Measurements from ENCODE around the gene KCTD17.

Gene KCTD17

GRCh38 chr22:37049224-37049623 lies 2.3 kb upstream of the KCTD17 start:
- H3K9ac ChIP-seq (ENCODE audit: low read length in 5 of 5), result no peak overlapping the region
- no peak overlapping the region for H3K27ac ChIP-seq (ENCODE audit: low read depth, low read length)
- no peak overlapping the region for H3K4me3 ChIP-seq (ENCODE audit: low read depth in 1 of 5, low read length in 5 of 5)
- peaks cover 0 to 22% (median 14%) of the 10 kb centered on the region in 5 donors for H3K4me1 ChIP-seq (ENCODE audit: control insufficient read depth in 5 of 5, insufficient read depth in 5 of 5, low read length in 5 of 5)
- no peaks in the 10 kb centered on the region for H3K9me3 ChIP-seq (ENCODE audit: control insufficient read depth in 5 of 5, low read length in 5 of 5)
- H3K27me3 ChIP-seq (ENCODE audit: control insufficient read depth in 5 of 5, insufficient read depth in 4 of 5, low read length in 5 of 5), result peaks cover 0 to 15% (median 10%) of the 10 kb centered on the region in 5 donors
- H3K36me3 ChIP-seq (ENCODE audit: control insufficient read depth in 5 of 5, insufficient read depth in 5 of 5, low read length in 5 of 5), result peaks cover 0 to 4% (median 0%) of the 10 kb centered on the region in 5 donors

GRCh38 chr22:37050913-37051312 lies 629 bp upstream of the KCTD17 start:
- Histone ChIP-seq H3K9me3 (ENCODE audit: control insufficient read depth in 5 of 5, low read length in 5 of 5) (no peaks in the 10 kb centered on the region), H3K4me3 (ENCODE audit: low read depth in 1 of 5, low read length in 5 of 5) (no peak overlapping the region), H3K27me3 (ENCODE audit: control insufficient read depth in 5 of 5, insufficient read depth in 4 of 5, low read length in 5 of 5) (peaks cover 0 to 15% (median 10%) of the 10 kb centered on the region in 5 donors), H3K9ac (ENCODE audit: low read length in 5 of 5) (no peak overlapping the region), H3K27ac (ENCODE audit: low read depth, low read length) (no peak overlapping the region), H3K36me3 (ENCODE audit: control insufficient read depth in 5 of 5, insufficient read depth in 5 of 5, low read length in 5 of 5) (peaks cover 0 to 15% (median 6%) of the 10 kb centered on the region in 5 donors), H3K4me1 (ENCODE audit: control insufficient read depth in 5 of 5, insufficient read depth in 5 of 5, low read length in 5 of 5) (peaks cover 0 to 22% (median 14%) of the 10 kb centered on the region in 5 donors)

GRCh38 chr22:37052386-37053309 lies 1.1 kb downstream of the KCTD17 start:
- peaks cover 0 to 22% (median 14%) of the 10 kb centered on the region in 5 donors for H3K4me1 ChIP-seq (ENCODE audit: control insufficient read depth in 5 of 5, insufficient read depth in 5 of 5, low read length in 5 of 5)
- no peaks in the 10 kb centered on the region for H3K9me3 ChIP-seq (ENCODE audit: control insufficient read depth in 5 of 5, low read length in 5 of 5)
- H3K27ac ChIP-seq (ENCODE audit: low read depth, low read length), result no peak overlapping the region
- H3K36me3 ChIP-seq (ENCODE audit: control insufficient read depth in 5 of 5, insufficient read depth in 5 of 5, low read length in 5 of 5), result peaks cover 0 to 32% (median 14%) of the 10 kb centered on the region in 5 donors
- peak overlapping the region in 4 of 5 donors; percentile 61 to 73 (median 66) for H3K4me3 ChIP-seq (ENCODE audit: low read depth in 1 of 5, low read length in 5 of 5)
- peaks cover 0 to 15% (median 10%) of the 10 kb centered on the region in 5 donors for H3K27me3 ChIP-seq (ENCODE audit: control insufficient read depth in 5 of 5, insufficient read depth in 4 of 5, low read length in 5 of 5)
- H3K9ac ChIP-seq (ENCODE audit: low read length in 5 of 5), result peak overlapping the region in 3 of 5 donors; percentile 21 to 61 (median 56)

- Histone ChIP-seq H3K4me3 (ENCODE audit: low read depth in 1 of 5, low read length in 5 of 5) (no peak overlapping the region), H3K36me3 (ENCODE audit: control insufficient read depth in 5 of 5, insufficient read depth in 5 of 5, low read length in 5 of 5) (peaks cover 0 to 40% (median 22%) of the 10 kb centered on the region in 5 donors), H3K27ac (ENCODE audit: low read depth, low read length) (no peak overlapping the region), H3K9ac (ENCODE audit: low read length in 5 of 5) (no peak overlapping the region), H3K4me1 (ENCODE audit: control insufficient read depth in 5 of 5, insufficient read depth in 5 of 5, low read length in 5 of 5) (peaks cover 0 to 22% (median 14%) of the 10 kb centered on the region in 5 donors), H3K9me3 (ENCODE audit: control insufficient read depth in 5 of 5, low read length in 5 of 5) (no peaks in the 10 kb centered on the region), H3K27me3 (ENCODE audit: control insufficient read depth in 5 of 5, insufficient read depth in 4 of 5, low read length in 5 of 5) (peaks cover 0 to 15% (median 10%) of the 10 kb centered on the region in 5 donors)
Measured at GRCh38 chr22:37053310-37054055, 1.9 kb downstream of the KCTD17 start.

GRCh38 chr22:37054056-37054395 lies 2.5 kb downstream of the KCTD17 start:
- Histone ChIP-seq H3K4me3 (ENCODE audit: low read depth in 1 of 5, low read length in 5 of 5) (no peak overlapping the region), H3K9me3 (ENCODE audit: control insufficient read depth in 5 of 5, low read length in 5 of 5) (no peaks in the 10 kb centered on the region), H3K4me1 (ENCODE audit: control insufficient read depth in 5 of 5, insufficient read depth in 5 of 5, low read length in 5 of 5) (peaks cover 0 to 22% (median 14%) of the 10 kb centered on the region in 5 donors), H3K27ac (ENCODE audit: low read depth, low read length) (no peak overlapping the region), H3K36me3 (ENCODE audit: control insufficient read depth in 5 of 5, insufficient read depth in 5 of 5, low read length in 5 of 5) (peaks cover 0 to 45% (median 25%) of the 10 kb centered on the region in 5 donors), H3K27me3 (ENCODE audit: control insufficient read depth in 5 of 5, insufficient read depth in 4 of 5, low read length in 5 of 5) (peaks cover 0 to 15% (median 10%) of the 10 kb centered on the region in 5 donors), H3K9ac (ENCODE audit: low read length in 5 of 5) (no peak overlapping the region)

- peaks cover 0 to 15% (median 10%) of the 10 kb centered on the region in 5 donors for H3K27me3 ChIP-seq (ENCODE audit: control insufficient read depth in 5 of 5, insufficient read depth in 4 of 5, low read length in 5 of 5)
- peaks cover 0 to 22% (median 14%) of the 10 kb centered on the region in 5 donors for H3K4me1 ChIP-seq (ENCODE audit: control insufficient read depth in 5 of 5, insufficient read depth in 5 of 5, low read length in 5 of 5)
- peaks cover 0 to 52% (median 32%) of the 10 kb centered on the region in 5 donors for H3K36me3 ChIP-seq (ENCODE audit: control insufficient read depth in 5 of 5, insufficient read depth in 5 of 5, low read length in 5 of 5)
- H3K4me3 ChIP-seq (ENCODE audit: low read depth in 1 of 5, low read length in 5 of 5), result no peak overlapping the region
- H3K9ac ChIP-seq (ENCODE audit: low read length in 5 of 5), result no peak overlapping the region
- H3K9me3 ChIP-seq (ENCODE audit: control insufficient read depth in 5 of 5, low read length in 5 of 5), result no peaks in the 10 kb centered on the region
- no peak overlapping the region for H3K27ac ChIP-seq (ENCODE audit: low read depth, low read length)
Measured at GRCh38 chr22:37054600-37055365, 3.2 kb downstream of the KCTD17 start.

- Histone ChIP-seq H3K9ac (ENCODE audit: low read length in 5 of 5) (no peak overlapping the region), H3K36me3 (ENCODE audit: control insufficient read depth in 5 of 5, insufficient read depth in 5 of 5, low read length in 5 of 5) (peaks cover 0 to 66% (median 35%) of the 10 kb centered on the region in 5 donors), H3K27me3 (ENCODE audit: control insufficient read depth in 5 of 5, insufficient read depth in 4 of 5, low read length in 5 of 5) (peaks cover 0 to 15% (median 10%) of the 10 kb centered on the region in 5 donors), H3K27ac (ENCODE audit: low read depth, low read length) (no peak overlapping the region), H3K9me3 (ENCODE audit: control insufficient read depth in 5 of 5, low read length in 5 of 5) (no peaks in the 10 kb centered on the region), H3K4me3 (ENCODE audit: low read depth in 1 of 5, low read length in 5 of 5) (no peak overlapping the region), H3K4me1 (ENCODE audit: control insufficient read depth in 5 of 5, insufficient read depth in 5 of 5, low read length in 5 of 5) (peaks cover 0 to 17% (median 10%) of the 10 kb centered on the region in 5 donors)
Measured at GRCh38 chr22:37056246-37056645, 4.7 kb downstream of the KCTD17 start.

GRCh38 chr22:37057226-37057625 lies 5.7 kb downstream of the KCTD17 start:
- H3K9ac ChIP-seq (ENCODE audit: low read length in 5 of 5), result no peak overlapping the region
- H3K36me3 ChIP-seq (ENCODE audit: control insufficient read depth in 5 of 5, insufficient read depth in 5 of 5, low read length in 5 of 5), result peaks cover 0 to 67% (median 35%) of the 10 kb centered on the region in 5 donors
- H3K4me1 ChIP-seq (ENCODE audit: control insufficient read depth in 5 of 5, insufficient read depth in 5 of 5, low read length in 5 of 5), result peaks cover 0 to 8% (median 7%) of the 10 kb centered on the region in 5 donors
- H3K27me3 ChIP-seq (ENCODE audit: control insufficient read depth in 5 of 5, insufficient read depth in 4 of 5, low read length in 5 of 5), result peaks cover 0 to 17% (median 10%) of the 10 kb centered on the region in 5 donors
- no peak overlapping the region for H3K4me3 ChIP-seq (ENCODE audit: low read depth in 1 of 5, low read length in 5 of 5)
- H3K9me3 ChIP-seq (ENCODE audit: control insufficient read depth in 5 of 5, low read length in 5 of 5), result no peaks in the 10 kb centered on the region
- no peak overlapping the region for H3K27ac ChIP-seq (ENCODE audit: low read depth, low read length)

- H3K4me1 ChIP-seq (ENCODE audit: control insufficient read depth in 5 of 5, insufficient read depth in 5 of 5, low read length in 5 of 5), result peaks cover 0 to 6% (median 0%) of the 10 kb centered on the region in 5 donors
- H3K9me3 ChIP-seq (ENCODE audit: control insufficient read depth in 5 of 5, low read length in 5 of 5), result no peaks in the 10 kb centered on the region
- no peak overlapping the region for H3K27ac ChIP-seq (ENCODE audit: low read depth, low read length)
- peaks cover 0 to 10% (median 6%) of the 10 kb centered on the region in 5 donors for H3K27me3 ChIP-seq (ENCODE audit: control insufficient read depth in 5 of 5, insufficient read depth in 4 of 5, low read length in 5 of 5)
- no peak overlapping the region for H3K9ac ChIP-seq (ENCODE audit: low read length in 5 of 5)
- peaks cover 0 to 67% (median 35%) of the 10 kb centered on the region in 5 donors for H3K36me3 ChIP-seq (ENCODE audit: control insufficient read depth in 5 of 5, insufficient read depth in 5 of 5, low read length in 5 of 5)
- H3K4me3 ChIP-seq (ENCODE audit: low read depth in 1 of 5, low read length in 5 of 5), result no peak overlapping the region
Measured at GRCh38 chr22:37057796-37058510, 6.4 kb downstream of the KCTD17 start.
